Measurements from ENCODE around the gene TUBB3. TPM values are rescaled to one million over a fixed set of nuclear protein-coding genes. Genes with fewer than 3 reads are reported as not detected.
"Not testable (repeated sequence)": the region's sequence is repeated elsewhere in the genome, so short reads cannot be mapped to it uniquely, and the experiment has no call there.

The TUBB3 gene
- total RNA-seq, 1 donor from 2014 or later, result 63.3 TPM

GRCh38 chr16:89900885-89901284 lies 22.3 kb upstream of the TUBB3 start:
- no peak for DNase-seq (ENCODE audit: low spot score)

GRCh38 chr16:89902980-89903379 lies 20.2 kb upstream of the TUBB3 start:
- DNase-seq (ENCODE audit: low spot score), result no peak

- DNase-seq (ENCODE audit: low spot score), result no peak
Observed at GRCh38 chr16:89903908-89904515, 19.1 kb upstream of the TUBB3 start.

GRCh38 chr16:89904606-89905510 lies 18.3 kb upstream of the TUBB3 start:
- DNase-seq (ENCODE audit: low spot score), result no peak

- DNase-seq (ENCODE audit: low spot score), result no peak
Observed at GRCh38 chr16:89905511-89906139, 17.5 kb upstream of the TUBB3 start.

- DNase-seq (ENCODE audit: low spot score), result no peak
Observed at GRCh38 chr16:89906140-89907025, 16.8 kb upstream of the TUBB3 start.

- DNase-seq (ENCODE audit: low spot score), result no peak
Observed at GRCh38 chr16:89907055-89907814, 15.9 kb upstream of the TUBB3 start.

GRCh38 chr16:89908236-89908635 lies 14.9 kb upstream of the TUBB3 start:
- DNase-seq (ENCODE audit: low spot score), result no peak

- DNase-seq (ENCODE audit: low spot score), result peak; percentile 53
Observed at GRCh38 chr16:89909777-89910716, 13.1 kb upstream of the TUBB3 start.

- no peak for DNase-seq (ENCODE audit: low spot score)
Observed at GRCh38 chr16:89910717-89911354, 12.3 kb upstream of the TUBB3 start.

GRCh38 chr16:89911375-89911774 lies 11.8 kb upstream of the TUBB3 start:
- no peak for DNase-seq (ENCODE audit: low spot score)

GRCh38 chr16:89912143-89912542 lies 11.0 kb upstream of the TUBB3 start:
- no peak for DNase-seq (ENCODE audit: low spot score)

- DNase-seq (ENCODE audit: low spot score), result no peak
Observed at GRCh38 chr16:89912627-89913026, 10.5 kb upstream of the TUBB3 start.

- no peak for DNase-seq (ENCODE audit: low spot score)
Observed at GRCh38 chr16:89913408-89914387, 9.4 kb upstream of the TUBB3 start.

GRCh38 chr16:89914642-89915285 lies 8.4 kb upstream of the TUBB3 start:
- DNase-seq (ENCODE audit: low spot score), result not testable (repeated sequence)

GRCh38 chr16:89915303-89916232 lies 7.6 kb upstream of the TUBB3 start:
- DNase-seq (ENCODE audit: low spot score), result no peak

Data from umbilical cord (tissue), 2 donors.